GM12865 (cell line): ENCODE results near the gene FOXP1.

Source experiments
- DNase-seq: peaks from one replicate; pipeline ENCODE4 v3.0.0; 2010; ENCODE audit warnings: low read depth
- H3K4me3 ChIP-seq: 2 replicates; pipeline ENCODE4 v1.5.1; 2011; ENCODE audit warnings: mild to moderate bottlenecking, low read depth, low read length, control low read depth
- TF ChIP-seq, protein P1 (sequence below): IDR thresholded peaks from 2 replicates; pipeline ENCODE4 v1.5.1; 2011; ENCODE audit warnings: low read length, control low read depth, low read depth, inconsistent platforms; ENCODE audit not compliant: insufficient read depth; ENCODE audit errors: missing control alignments

FOXP1 gene

DNA sequence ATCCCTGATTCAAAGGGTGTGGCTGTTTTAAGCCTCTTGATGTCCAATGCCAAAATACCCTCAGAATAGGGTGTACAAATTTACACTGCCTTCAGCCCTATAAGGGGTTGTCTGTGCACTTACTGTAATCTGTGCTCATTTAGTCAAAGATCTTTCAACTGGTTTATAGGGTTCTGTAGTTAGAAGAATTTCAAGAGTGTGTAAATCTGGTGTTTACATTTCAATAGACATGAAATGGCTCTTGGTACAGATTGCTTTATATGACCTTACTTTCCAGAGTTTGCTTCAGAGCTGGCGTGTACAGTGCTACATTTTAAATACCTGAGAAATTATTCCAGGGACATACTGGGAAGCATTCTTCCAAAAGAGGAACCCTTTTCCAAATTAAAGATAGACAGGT is 399.3 kb downstream of the FOXP1 start:
- no peak overlapping the region for H3K4me3 ChIP-seq
- TF ChIP-seq, protein P1, sequence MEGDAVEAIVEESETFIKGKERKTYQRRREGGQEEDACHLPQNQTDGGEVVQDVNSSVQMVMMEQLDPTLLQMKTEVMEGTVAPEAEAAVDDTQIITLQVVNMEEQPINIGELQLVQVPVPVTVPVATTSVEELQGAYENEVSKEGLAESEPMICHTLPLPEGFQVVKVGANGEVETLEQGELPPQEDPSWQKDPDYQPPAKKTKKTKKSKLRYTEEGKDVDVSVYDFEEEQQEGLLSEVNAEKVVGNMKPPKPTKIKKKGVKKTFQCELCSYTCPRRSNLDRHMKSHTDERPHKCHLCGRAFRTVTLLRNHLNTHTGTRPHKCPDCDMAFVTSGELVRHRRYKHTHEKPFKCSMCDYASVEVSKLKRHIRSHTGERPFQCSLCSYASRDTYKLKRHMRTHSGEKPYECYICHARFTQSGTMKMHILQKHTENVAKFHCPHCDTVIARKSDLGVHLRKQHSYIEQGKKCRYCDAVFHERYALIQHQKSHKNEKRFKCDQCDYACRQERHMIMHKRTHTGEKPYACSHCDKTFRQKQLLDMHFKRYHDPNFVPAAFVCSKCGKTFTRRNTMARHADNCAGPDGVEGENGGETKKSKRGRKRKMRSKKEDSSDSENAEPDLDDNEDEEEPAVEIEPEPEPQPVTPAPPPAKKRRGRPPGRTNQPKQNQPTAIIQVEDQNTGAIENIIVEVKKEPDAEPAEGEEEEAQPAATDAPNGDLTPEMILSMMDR, result no peak
- DNase-seq, result no peak

DNA sequence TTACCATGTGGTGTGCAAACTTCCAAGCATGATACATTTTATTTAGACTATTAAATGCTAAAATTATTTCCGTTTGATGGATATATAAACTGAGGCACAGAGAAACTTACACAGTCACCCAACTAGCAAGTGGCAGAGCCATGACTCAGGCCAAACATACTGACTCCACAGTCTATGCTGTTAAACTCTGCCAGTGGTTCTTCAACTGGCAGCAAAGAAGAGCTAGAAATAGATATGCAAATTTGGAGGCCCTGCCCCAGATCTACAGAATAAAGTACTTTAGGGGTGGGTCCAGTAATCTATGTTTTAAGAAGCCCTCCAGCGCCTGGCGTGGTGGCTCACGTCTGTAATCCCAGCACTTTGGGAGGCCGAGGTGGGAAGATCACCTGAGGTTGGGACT is 400.0 kb downstream of the FOXP1 start:
- TF ChIP-seq, protein P1, result no peak
- H3K4me3 ChIP-seq, result no peak overlapping the region

DNA sequence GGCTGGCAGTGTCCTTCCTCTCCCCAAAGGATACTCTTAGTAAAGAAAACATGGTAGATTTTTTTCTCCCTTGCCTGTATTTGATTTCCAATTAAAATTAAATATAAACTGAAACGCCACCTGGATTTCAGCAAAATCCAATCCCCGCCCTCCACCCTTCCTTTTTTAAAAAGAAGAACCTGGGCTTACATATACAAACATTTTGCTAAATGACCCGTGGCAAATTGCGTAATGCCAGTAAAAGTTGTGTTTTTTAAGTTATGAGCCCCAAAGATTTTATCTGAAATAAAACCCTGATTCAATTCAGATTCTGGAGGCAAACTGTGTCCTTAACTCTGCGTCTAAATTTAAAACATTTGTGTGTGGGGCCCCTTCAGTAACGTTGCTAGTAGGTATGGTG is 403.0 kb downstream of the FOXP1 start:
- TF ChIP-seq, protein P1, result no peak

More for the DNA sequence above, 400.0 kb downstream of the FOXP1 start:
- DNase-seq, result no peak

DNA sequence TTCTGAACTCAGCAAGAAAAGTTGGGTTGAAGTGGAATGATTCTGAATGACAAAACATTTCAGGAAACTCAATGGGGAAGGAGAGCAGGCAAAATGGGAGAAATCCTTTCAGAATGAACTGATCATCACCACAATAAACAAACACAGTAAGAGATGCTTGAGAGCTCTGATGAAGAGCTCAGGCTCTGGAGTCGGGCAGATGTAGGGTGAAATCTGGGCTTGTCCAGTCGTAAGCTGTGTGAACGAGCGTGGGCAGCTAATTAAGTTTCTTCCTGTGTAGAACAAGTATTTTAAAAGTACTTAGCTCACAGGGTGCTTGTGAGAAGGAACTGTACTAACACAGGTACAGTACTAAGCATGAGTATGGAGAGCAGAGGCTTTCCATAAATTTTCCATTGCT is 406.2 kb downstream of the FOXP1 start:
- DNase-seq, result no peak
- H3K4me3 ChIP-seq, result no peak overlapping the region
- TF ChIP-seq, protein P1, result no peak

More for the DNA sequence above, 403.0 kb downstream of the FOXP1 start:
- DNase-seq, result no peak
- H3K4me3 ChIP-seq, result no peak overlapping the region

DNA sequence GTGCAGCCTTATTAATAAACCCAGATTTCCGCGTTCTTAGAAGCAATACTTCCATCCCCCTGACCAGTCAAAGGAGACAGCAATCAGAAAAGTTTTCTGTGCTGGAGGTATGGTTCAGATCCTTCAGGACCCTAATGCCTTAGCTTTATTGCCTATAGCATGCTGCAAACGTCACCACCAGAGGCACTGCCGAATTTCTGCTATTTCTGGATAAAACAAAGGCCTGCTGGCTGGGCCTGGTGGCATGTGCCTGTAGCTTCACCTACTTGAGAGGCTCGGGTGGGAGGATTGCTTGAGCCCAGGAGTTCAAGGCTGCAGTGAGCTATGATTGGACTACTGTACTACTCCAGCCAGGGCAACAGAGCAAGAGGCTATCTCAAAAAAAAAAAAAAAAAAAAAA is 407.2 kb downstream of the FOXP1 start:
- TF ChIP-seq, protein P1, result no peak
- H3K4me3 ChIP-seq, result no peak overlapping the region
- DNase-seq, result no peak

DNA sequence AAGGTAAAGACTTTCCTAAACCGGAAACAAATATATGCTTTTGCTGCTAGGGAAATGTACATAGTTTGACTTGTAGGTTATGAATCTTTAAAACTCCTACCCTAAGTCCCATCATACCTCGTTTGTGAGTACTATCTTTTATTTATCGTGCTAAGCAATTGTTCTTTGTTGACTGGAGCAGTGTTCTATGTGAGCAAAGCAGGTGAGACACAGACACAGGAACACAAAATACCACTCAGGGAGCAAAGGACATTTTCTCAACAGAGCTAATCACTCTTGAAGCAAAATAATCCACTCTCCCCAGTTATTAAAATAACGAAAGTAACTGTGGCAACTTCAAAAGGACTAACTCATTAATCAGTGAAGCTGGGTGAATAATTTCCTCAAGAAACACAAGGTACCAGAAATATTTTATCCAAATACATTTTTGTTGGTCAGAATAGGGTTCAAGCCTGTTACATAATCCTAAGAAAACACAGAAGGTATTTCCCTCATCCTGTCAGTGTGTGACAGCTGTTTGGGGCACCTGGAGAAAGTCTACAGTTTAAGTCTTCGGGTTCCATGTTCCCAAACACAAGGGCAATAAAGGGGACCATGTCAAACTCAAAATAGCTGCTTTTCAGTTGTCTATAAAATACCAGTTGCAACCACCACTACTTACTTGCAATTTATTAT is 407.7 kb downstream of the FOXP1 start:
- H3K4me3 ChIP-seq, result no peak overlapping the region
- no peak for DNase-seq
- TF ChIP-seq, protein P1, result no peak

DNA sequence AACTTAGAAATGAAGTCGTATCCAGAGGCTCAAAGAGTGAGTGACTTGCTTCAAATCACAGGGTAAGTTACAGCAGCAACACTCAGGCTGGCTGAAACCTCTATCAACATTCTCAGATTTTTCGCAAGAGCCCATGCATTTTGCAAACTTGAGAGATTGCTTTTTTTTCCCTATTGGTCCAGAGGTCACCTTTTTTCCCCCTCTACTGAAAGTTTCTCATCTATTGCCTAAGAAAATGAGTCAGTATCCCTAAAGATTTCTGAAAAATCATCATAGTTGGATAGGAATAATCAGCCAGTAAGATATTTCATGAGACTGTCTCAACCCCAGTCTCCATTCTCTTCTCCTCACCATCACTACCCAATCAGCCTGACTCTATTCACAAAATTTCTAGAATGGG is 410.6 kb downstream of the FOXP1 start:
- DNase-seq, result no peak
- H3K4me3 ChIP-seq, result no peak overlapping the region
- TF ChIP-seq, protein P1, result no peak
